GM18511 (cell line): ENCODE data around the gene ARF1.
"Not testable (repeated sequence)": the region's sequence is repeated elsewhere in the genome, so short reads cannot be mapped to it uniquely, and the experiment has no call there.

Experiments used
- ATAC-seq: cut with Tn5 transposase; IDR thresholded peaks from one replicate; pipeline ENCODE4 v1.9.1; 2021; ENCODE audit warnings: mild to moderate bottlenecking, moderate library complexity; ENCODE audit not compliant: unreplicated experiment

The ARF1 gene

GRCh38 chr1:228100822-228101613, 18.5 kb downstream of the ARF1 start:
- no peak for ATAC-seq

GRCh38 chr1:228101614-228101993, 19.1 kb downstream of the ARF1 start:
- no peak for ATAC-seq

GRCh38 chr1:228101994-228102790, 19.7 kb downstream of the ARF1 start:
- peak; percentile 45 for ATAC-seq

GRCh38 chr1:228102791-228103620, 20.5 kb downstream of the ARF1 start, which contains the start of gene C1orf35:
Gene C1orf35 (minus strand): TSS chr1:228103325. CDS start chr1:228103227, 98 bp downstream.
- peak; percentile 79 for ATAC-seq

- no peak for ATAC-seq
Observed at GRCh38 chr1:228104526-228105269, 22.2 kb downstream of the ARF1 start.

- ATAC-seq: no peak
Observed at GRCh38 chr1:228105270-228105995, 22.9 kb downstream of the ARF1 start.

GRCh38 chr1:228105996-228106799, 23.7 kb downstream of the ARF1 start:
- ATAC-seq: no peak

- ATAC-seq: no peak
Observed at GRCh38 chr1:228106800-228107054, 24.2 kb downstream of the ARF1 start.

GRCh38 chr1:228107636-228108035, 25.1 kb downstream of the ARF1 start:
- no peak for ATAC-seq

GRCh38 chr1:228108055-228108690, 25.7 kb downstream of the ARF1 start:
- ATAC-seq: no peak

GRCh38 chr1:228108742-228109072, 26.2 kb downstream of the ARF1 start:
- no peak for ATAC-seq

- ATAC-seq: peak; percentile 93
Observed at GRCh38 chr1:228109073-228109961, 26.8 kb downstream of the ARF1 start, which contains the start of gene MRPL55. Gene MRPL55 (minus strand): TSS chr1:228109299. CDS start chr1:228108260, 1,039 bp downstream.

- peak; percentile 7 for ATAC-seq
Observed at GRCh38 chr1:228109962-228110488, 27.5 kb downstream of the ARF1 start.

- no peak for ATAC-seq
Observed at GRCh38 chr1:228110556-228110955, 28.0 kb downstream of the ARF1 start.

- ATAC-seq: not testable (repeated sequence)
Observed at GRCh38 chr1:228111315-228111714, 28.8 kb downstream of the ARF1 start.

- no peak for ATAC-seq
Observed at GRCh38 chr1:228112167-228112566, 29.7 kb downstream of the ARF1 start.

GRCh38 chr1:228112617-228113016, 30.1 kb downstream of the ARF1 start:
- no peak for ATAC-seq
